Measurements from ENCODE around the gene RBM33. TPM values are rescaled to one million over a fixed set of nuclear protein-coding genes. Genes with fewer than 3 reads are reported as not detected.

RBM33 gene
- total RNA-seq, 1 experiment from 2014 or later, result 27.2 TPM

DNA sequence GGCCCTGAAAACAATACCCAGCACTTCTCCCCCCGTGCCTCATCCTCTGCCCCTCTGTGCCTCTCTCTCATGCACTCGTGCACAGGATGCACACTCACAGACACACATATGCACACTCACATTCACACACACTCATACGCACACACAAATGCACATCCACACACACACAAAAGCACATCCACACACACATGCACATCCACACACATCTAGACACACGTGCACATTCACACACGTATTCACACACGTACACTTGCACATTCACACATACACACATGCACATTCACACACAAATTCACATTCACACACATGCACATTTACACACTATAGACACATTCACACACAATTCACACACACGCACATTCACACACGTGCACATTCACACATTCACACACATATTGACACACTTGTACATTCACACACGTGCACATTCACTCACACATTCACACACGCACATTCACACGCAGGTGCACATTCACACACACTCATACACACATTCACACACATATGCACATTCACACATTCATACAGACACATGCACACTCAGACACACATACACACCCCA lies 148.6 kb downstream of the RBM33 start:
- Histone ChIP-seq H3K36me3 (no peaks in the 10 kb centered on the region), H3K4me3 (no peak overlapping the region), H3K9me3 (replicated peaks) (no peaks in the 10 kb centered on the region), H3K27me3 (replicated peaks) (peaks cover 17% of the 10 kb centered on the region), H3K27ac (no peak overlapping the region), H3K4me1 (replicated peaks) (peaks cover 3% of the 10 kb centered on the region; the same call in 1 of the 2 replicates)
- DNase-seq (ENCODE audit: low read depth in 1 of 2, low spot score in 2 of 2), result no peak

DNA sequence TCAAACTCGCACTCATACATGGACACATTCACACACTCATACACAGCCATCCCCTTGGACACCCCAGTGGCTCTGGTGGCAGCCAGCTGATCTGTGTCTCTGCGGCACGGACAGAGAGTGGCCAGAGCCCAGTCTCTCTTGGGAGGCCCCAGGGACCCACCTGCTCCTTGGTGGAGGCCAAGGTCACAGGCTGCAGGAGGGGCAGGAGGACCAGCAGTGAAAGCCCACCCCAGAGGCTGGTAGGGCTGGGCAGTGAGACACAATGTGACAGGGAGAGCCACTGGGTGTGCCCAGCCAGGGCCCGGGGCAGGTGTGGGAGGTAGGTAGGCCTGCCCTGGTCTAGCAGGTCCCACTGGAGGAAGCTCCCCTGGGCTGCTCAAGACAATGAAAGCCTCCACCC lies 149.3 kb downstream of the RBM33 start:
- Histone ChIP-seq H3K4me1 (replicated peaks) (peaks cover 3% of the 10 kb centered on the region; the same call in 1 of the 2 replicates), H3K4me3 (no peak overlapping the region), H3K27ac (no peak overlapping the region), H3K36me3 (no peaks in the 10 kb centered on the region), H3K9me3 (replicated peaks) (no peaks in the 10 kb centered on the region), H3K27me3 (replicated peaks) (peaks cover 20% of the 10 kb centered on the region)
- no peak for DNase-seq (ENCODE audit: low read depth in 1 of 2, low spot score in 2 of 2)

DNA sequence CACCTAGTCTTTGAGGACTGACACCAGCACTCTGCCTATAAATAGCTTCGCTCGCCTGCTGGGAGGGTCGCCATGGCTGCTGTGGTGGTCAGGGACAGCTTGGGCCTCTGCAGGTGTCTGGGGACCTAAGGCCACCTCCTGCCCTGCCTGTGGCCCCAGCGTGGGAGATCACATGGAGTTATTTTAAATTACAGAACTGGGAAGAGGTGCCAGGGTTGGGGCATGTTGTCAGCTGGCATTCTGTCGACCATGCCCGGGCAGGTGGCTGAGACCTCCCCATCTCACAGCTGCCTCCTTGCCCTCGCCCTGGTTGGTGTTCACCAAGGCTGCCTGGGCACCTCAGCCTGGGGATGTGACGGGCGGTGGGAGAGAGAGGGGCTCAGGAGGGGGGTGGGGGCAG lies 149.7 kb downstream of the RBM33 start:
- DNase-seq (ENCODE audit: low read depth in 1 of 2, low spot score in 2 of 2), result no peak
- Histone ChIP-seq H3K36me3 (no peaks in the 10 kb centered on the region), H3K9me3 (replicated peaks) (no peaks in the 10 kb centered on the region), H3K4me3 (no peak overlapping the region), H3K27ac (no peak overlapping the region), H3K27me3 (replicated peaks) (peaks cover 25% of the 10 kb centered on the region), H3K4me1 (replicated peaks) (peaks cover 3% of the 10 kb centered on the region; the same call in 1 of the 2 replicates)

- Histone ChIP-seq H3K4me1 (replicated peaks) (peaks cover 3% of the 10 kb centered on the region; the same call in 1 of the 2 replicates), H3K36me3 (no peaks in the 10 kb centered on the region), H3K27ac (no peak overlapping the region), H3K4me3 (no peak overlapping the region), H3K27me3 (replicated peaks) (peaks cover 34% of the 10 kb centered on the region), H3K9me3 (replicated peaks) (no peaks in the 10 kb centered on the region)
- DNase-seq (ENCODE audit: low read depth in 1 of 2, low spot score in 2 of 2), result no peak
These were observed 150.9 kb downstream of the RBM33 start for GRCh38 chr7:155795401-155795800.

DNA sequence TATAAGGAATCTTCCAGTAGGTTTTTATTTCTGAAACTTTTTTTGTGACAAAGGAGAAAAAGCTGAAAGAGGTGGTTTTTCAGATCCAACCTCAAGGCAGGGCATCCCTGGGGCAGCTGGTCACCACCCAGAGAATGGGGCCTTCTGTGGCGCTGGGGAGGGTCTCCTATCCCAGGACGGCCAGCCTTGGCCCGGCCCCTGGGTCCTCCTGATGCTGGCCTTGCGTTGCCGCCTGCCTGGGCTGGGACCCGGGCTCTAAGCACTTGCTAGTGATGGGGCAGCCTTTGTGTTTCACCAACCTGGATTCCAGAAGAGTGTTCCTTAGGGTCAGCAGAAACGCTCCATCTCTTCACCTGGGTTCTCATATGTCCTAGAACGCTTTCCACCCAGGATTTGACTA lies 151.5 kb downstream of the RBM33 start:
- no peaks in the 10 kb centered on the region for H3K9me3 ChIP-seq (replicated peaks)

GRCh38 chr7:155796381-155797261 lies 152.2 kb downstream of the RBM33 start:
- no peaks in the 10 kb centered on the region for H3K36me3 ChIP-seq
- H3K4me1 ChIP-seq (replicated peaks), result peaks cover 3% of the 10 kb centered on the region; the same call in 1 of the 2 replicates
- no peaks in the 10 kb centered on the region for H3K9me3 ChIP-seq (replicated peaks)
- H3K27ac ChIP-seq, result no peak overlapping the region
- no peak overlapping the region for H3K4me3 ChIP-seq
- no peak for DNase-seq (ENCODE audit: low read depth in 1 of 2, low spot score in 2 of 2)
- peaks cover 45% of the 10 kb centered on the region for H3K27me3 ChIP-seq (replicated peaks)

More for the DNA sequence above, 151.5 kb downstream of the RBM33 start:
- H3K36me3 ChIP-seq, result no peaks in the 10 kb centered on the region
- H3K4me3 ChIP-seq, result no peak overlapping the region
- peaks cover 3% of the 10 kb centered on the region; the same call in 1 of the 2 replicates for H3K4me1 ChIP-seq (replicated peaks)
- DNase-seq (ENCODE audit: low read depth in 1 of 2, low spot score in 2 of 2), result no peak
- peaks cover 40% of the 10 kb centered on the region for H3K27me3 ChIP-seq (replicated peaks)
- no peak overlapping the region for H3K27ac ChIP-seq

DNA sequence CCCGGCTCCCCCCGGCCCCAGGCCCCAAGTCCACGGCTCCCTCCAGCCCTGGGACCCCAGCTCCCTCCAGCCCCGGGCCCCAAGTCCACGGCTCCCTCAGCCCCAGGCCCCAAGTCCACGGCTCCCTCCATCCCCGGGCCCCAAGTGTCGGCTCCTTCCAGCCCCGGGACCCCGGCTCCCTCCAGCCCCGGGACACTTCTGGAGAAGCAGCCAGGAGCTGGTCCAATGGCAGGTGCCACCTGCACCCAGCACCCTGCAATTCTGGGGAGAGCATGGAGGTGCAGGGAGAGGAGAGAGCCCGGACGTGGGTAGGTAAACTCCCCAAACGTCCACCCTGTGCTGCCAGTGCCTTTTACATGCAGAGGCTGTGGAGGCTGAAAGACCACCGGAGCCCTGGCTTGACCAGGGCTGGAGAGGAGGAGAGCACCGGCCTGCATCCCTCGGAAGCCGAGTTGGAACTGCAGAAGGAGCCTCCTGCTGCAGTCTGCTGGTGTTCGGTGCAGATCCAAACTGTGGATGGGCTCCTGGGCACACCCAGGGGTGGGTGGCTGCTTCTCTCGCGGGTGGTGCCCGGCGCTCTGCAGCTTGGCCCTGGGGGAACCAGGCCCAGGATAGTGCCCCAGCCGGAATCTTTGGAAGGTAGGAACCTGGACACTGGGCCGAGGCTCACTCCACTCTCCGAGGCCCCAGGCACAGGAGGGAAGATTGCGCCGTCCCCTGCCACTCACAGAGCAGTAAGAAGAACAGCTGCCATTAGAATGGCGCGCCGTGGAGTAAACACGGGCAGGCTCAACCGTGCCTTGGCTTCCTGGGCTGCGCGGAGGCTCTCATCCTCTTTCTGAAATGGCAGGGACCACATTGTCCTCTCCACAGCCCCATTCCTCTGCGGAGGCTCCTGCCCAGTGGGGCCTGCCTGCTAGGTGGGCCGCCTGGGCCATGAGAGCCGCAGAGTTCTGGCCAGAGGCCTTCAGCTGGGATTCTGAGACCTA lies 153.1 kb downstream of the RBM33 start:
- peaks cover 54% of the 10 kb centered on the region for H3K27me3 ChIP-seq (replicated peaks)
- no peak overlapping the region for H3K27ac ChIP-seq
- no peak overlapping the region for H3K4me3 ChIP-seq
- no peaks in the 10 kb centered on the region for H3K9me3 ChIP-seq (replicated peaks)
- H3K36me3 ChIP-seq, result no peaks in the 10 kb centered on the region
- no peak for DNase-seq (ENCODE audit: low read depth in 1 of 2, low spot score in 2 of 2)
- peaks cover 3% of the 10 kb centered on the region; the same call in 1 of the 2 replicates for H3K4me1 ChIP-seq (replicated peaks)

- Histone ChIP-seq H3K27me3 (replicated peaks) (peaks cover 65% of the 10 kb centered on the region), H3K36me3 (no peaks in the 10 kb centered on the region), H3K4me3 (no peak overlapping the region), H3K9me3 (replicated peaks) (no peaks in the 10 kb centered on the region), H3K4me1 (replicated peaks) (peaks cover 3% of the 10 kb centered on the region; the same call in 1 of the 2 replicates), H3K27ac (no peak overlapping the region)
- DNase-seq (ENCODE audit: low read depth in 1 of 2, low spot score in 2 of 2), result no peak
These were observed 154.4 kb downstream of the RBM33 start for GRCh38 chr7:155798673-155799439.

- Histone ChIP-seq H3K36me3 (no peaks in the 10 kb centered on the region), H3K4me1 (replicated peaks) (peaks cover 3% of the 10 kb centered on the region; the same call in 1 of the 2 replicates), H3K27me3 (replicated peaks) (peaks cover 72% of the 10 kb centered on the region), H3K4me3 (no peak overlapping the region), H3K9me3 (replicated peaks) (no peaks in the 10 kb centered on the region), H3K27ac (no peak overlapping the region)
- DNase-seq (ENCODE audit: low read depth in 1 of 2, low spot score in 2 of 2), result no peak
These were observed 155.1 kb downstream of the RBM33 start for GRCh38 chr7:155799514-155799913.

DNA sequence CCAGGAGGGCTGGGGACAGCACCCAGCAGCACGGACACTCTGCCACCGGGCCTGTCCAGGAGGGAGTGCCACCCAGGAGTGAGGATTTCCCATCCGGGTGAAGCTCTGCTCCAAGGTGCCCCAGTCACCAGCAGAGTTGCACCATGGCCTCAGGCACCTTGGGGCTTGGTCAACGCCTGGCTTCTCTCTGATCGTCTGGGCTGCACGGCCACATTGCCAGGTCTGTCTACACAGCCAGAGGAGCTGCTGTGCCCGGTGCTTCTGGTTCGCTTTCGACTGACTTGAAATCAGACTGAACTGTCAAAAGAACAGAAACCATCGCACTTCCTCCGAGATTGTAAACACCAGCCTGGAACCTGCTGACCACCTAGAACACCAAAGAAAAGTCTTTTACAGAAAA lies 155.8 kb downstream of the RBM33 start:
- no peaks in the 10 kb centered on the region for H3K36me3 ChIP-seq
- peaks cover 9% of the 10 kb centered on the region for H3K4me1 ChIP-seq (replicated peaks)
- no peak overlapping the region for H3K4me3 ChIP-seq
- H3K27me3 ChIP-seq (replicated peaks), result peaks cover 80% of the 10 kb centered on the region
- H3K9me3 ChIP-seq (replicated peaks), result no peaks in the 10 kb centered on the region
- no peak for DNase-seq (ENCODE audit: low read depth in 1 of 2, low spot score in 2 of 2)
- H3K27ac ChIP-seq, result no peak overlapping the region

- no peaks in the 10 kb centered on the region for H3K36me3 ChIP-seq
- H3K27me3 ChIP-seq (replicated peaks), result peaks cover 82% of the 10 kb centered on the region
- H3K27ac ChIP-seq, result no peak overlapping the region
- no peaks in the 10 kb centered on the region for H3K9me3 ChIP-seq (replicated peaks)
- H3K4me1 ChIP-seq (replicated peaks), result peaks cover 14% of the 10 kb centered on the region
- no peak overlapping the region for H3K4me3 ChIP-seq
- no peak for DNase-seq (ENCODE audit: low read depth in 1 of 2, low spot score in 2 of 2)
These were observed 156.3 kb downstream of the RBM33 start for GRCh38 chr7:155800741-155801267.

DNA sequence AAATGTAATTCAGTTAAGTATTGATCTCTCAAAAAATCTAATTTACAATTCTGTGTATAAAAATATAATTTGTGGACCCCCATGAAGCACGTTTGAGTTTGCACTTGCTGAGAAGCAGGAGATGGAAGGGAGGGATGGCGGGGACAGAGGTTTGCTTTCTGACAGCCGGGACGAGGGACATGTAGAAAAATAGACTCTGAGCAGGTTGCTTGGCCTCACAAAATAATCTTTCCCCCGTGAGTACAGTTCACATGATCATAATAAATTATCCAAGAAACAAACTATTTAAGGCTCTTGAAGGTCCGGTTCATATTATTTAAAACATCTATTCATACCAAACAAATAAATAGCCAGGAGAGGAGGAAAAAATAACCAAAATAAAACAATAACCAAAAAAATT lies 157.8 kb downstream of the RBM33 start:
- H3K9me3 ChIP-seq (replicated peaks), result no peaks in the 10 kb centered on the region
- H3K27me3 ChIP-seq (replicated peaks), result peaks cover 85% of the 10 kb centered on the region
- DNase-seq (ENCODE audit: low read depth in 1 of 2, low spot score in 2 of 2), result no peak
- H3K36me3 ChIP-seq, result no peaks in the 10 kb centered on the region
- no peak overlapping the region for H3K4me3 ChIP-seq
- H3K4me1 ChIP-seq (replicated peaks), result peaks cover 11% of the 10 kb centered on the region
- no peak overlapping the region for H3K27ac ChIP-seq

Measured in SJSA1 (cell line).